ENCODE data around the gene NDUFS8.

DNA sequence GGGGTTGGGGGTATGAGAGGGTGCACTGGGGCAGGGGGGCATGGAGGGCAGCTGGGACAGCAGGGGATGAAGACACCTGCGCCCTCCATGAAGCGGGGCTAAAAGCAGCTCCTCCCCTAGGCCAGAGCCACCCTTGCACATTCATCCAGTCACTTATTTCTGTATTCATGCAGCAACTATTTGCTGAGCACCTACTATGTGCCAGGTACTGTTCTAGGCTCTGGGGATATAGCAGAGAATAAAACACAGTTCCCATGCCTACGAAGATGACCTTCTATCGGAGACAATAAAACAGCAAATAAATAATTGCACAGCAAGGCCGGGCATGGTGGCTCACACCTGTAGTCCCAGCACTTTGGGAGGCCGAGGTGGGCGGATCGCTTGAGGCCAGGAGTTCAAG lies 15.0 kb upstream of the NDUFS8 start:
- TF ChIP-seq CTCF (IDR thresholded peaks at IDR 0.05) (no peak), POLR2A (IDR thresholded peaks at IDR 0.05) (no peak)

Measured in uterus (tissue), 2 donors.